Activated CD8-positive, alpha-beta memory T cell treated with anti-CD3 and anti-CD28 coated beads for 48 hours (primary cell): Measurements from ENCODE around the gene GBE1.
A peak's percentile ranks its signal among the peaks of the same experiment; 100 is the strongest.
"Not testable (repeated sequence)": the region's sequence is repeated elsewhere in the genome, so short reads cannot be mapped to it uniquely, and the experiment has no call there.

Experiments used
- DNase-seq, 3 experiments: peaks; one replicate each; pipeline ENCODE4 v3.0.0-alpha.2; 2020; ENCODE audit warnings: low read depth in 2 of 3, low spot score in 2 of 3

GBE1 gene

GRCh38 chr3:81760924-81761903 lies at the start of gene GBE1:
TSS of gene GBE1 (minus strand) at chr3:81761645. CDS start at chr3:81761517, 128 bp downstream.
- DNase-seq: peak; percentile 71 to 86 (median 79)

- DNase-seq: no peak
Measured at GRCh38 chr3:81808900-81809299, 47.5 kb upstream of the GBE1 start.

DNA sequence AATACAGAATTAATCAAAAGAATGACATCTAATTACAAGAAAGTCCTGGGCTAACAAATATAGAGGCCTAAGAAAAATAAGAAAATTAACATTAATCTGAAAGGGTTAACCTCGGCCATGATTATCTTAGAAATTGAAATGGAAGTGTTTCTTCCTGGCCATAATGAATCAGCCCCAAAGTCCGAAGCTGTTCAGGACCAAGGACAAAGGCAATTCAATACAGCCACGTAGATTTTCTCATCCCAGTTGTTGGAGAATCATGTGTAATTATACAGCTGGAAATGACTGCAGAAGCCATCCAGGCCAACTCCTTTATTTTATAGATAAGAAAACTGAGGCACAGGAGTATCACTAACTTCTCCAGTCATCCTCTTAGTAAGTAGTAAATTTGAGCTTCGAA lies 38.0 kb upstream of the GBE1 start:
- no peak for DNase-seq

- no peak for DNase-seq
Measured at GRCh38 chr3:81793410-81793809, 32.0 kb upstream of the GBE1 start.

GRCh38 chr3:81790117-81790516 lies 28.7 kb upstream of the GBE1 start:
- DNase-seq: no peak

DNA sequence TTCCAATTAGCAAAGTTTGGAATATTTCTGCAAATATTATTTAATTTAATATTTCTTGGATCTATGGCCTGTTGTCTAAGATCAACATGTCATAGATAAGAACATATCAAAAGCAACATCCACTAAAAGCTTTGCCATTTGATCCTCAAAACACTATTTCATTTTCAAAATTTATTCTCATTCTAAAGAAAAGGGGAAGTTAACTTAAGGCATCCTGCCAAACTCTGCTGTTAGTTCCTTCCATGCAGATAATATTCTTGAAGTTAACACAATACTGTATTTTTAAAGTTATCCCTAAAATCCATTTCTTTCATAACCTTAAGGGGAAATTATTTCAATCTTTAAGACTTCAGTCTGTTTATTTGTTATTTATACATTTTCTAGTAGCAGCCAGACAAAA lies 28.2 kb upstream of the GBE1 start:
- no peak for DNase-seq

GRCh38 chr3:81788610-81789009 lies 27.2 kb upstream of the GBE1 start:
- DNase-seq: no peak

GRCh38 chr3:81788044-81788443 lies 26.6 kb upstream of the GBE1 start:
- no peak for DNase-seq

- no peak for DNase-seq
Measured at GRCh38 chr3:81782585-81782984, 21.1 kb upstream of the GBE1 start.

GRCh38 chr3:81778678-81779182 lies 17.3 kb upstream of the GBE1 start:
- DNase-seq: no peak

DNA sequence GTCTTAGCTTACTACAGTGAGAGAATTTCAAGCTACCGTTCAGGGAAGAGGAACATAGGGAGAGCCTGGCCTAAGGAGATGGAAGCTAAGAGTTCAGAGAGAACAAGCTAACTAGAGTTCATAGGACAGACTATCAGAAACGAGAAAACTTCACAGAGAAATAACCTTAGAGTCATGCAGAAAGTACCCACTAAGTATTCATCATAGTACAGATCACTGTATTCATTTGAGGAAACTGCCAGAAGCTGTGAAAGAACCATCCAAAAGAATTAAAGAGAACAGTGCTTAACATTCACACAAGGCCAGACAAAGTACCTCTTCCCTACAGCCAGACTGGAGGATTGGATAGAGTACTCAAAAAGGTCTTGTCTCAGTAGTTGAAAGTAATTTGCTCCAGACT lies 15.2 kb upstream of the GBE1 start:
- DNase-seq: no peak

- DNase-seq: no peak
Measured at GRCh38 chr3:81770710-81771109, 9.3 kb upstream of the GBE1 start.

DNA sequence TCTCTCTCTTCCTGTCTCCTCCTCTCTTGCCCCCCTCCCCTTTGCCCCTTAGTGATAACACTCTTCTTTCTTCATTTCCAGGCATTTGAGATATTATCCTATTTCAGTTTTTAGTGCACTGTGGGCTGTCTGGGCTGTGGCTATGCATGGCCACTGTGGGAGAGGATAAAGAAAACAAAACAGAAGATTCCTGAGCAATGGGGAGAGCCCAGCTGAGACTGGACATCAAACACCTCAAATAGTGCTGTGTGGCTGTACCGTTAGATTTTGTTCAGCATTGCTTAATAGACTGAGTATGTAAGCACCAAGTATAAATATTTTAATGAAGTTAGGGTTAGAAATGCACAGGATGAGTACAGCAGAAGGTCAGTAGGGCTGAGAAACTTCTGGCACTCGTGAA lies 7.9 kb upstream of the GBE1 start:
- no peak for DNase-seq

GRCh38 chr3:81767250-81767859 lies 5.9 kb upstream of the GBE1 start:
- not testable (repeated sequence) for DNase-seq

DNA sequence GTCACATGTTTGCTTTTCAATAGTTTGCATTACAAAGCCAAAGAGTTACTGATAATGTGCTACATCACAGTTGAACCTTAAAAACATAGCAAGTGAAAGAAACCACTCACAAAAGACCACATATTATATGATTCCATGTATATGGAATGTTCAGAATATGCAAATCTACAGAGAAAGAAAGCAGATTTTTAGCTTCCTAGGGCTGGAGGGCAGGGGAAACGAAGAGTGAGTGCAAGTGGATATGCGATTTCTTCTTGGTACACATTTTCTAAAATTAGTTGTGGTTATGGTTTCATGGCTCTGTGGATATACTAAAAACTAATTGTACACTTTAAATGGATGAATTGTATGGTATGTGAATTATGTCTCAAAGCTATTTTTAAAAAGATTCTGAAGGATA lies 4.0 kb upstream of the GBE1 start:
- DNase-seq: no peak

GRCh38 chr3:81764665-81765064 lies 3.2 kb upstream of the GBE1 start:
- DNase-seq: no peak

- no peak for DNase-seq
Measured at GRCh38 chr3:81764002-81764401, 2.6 kb upstream of the GBE1 start.

DNA sequence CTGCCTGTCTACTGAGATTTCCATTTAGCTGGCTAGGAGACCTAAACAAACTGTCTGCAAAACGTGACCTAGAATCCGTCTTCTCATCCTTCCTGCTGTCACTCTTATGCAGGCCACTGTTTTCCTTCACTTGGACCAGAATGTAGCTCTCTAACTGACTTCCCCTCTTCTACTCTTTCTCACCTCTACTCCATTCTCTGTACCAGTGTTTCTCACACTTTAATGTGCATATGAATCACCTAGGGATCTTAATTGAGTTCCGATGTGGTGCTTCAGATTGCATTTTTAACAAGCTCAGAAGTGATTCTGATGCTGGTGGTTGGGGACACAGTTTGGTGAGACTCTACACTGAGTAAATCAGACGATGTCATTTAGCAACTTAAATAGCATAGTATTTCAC lies 1.6 kb upstream of the GBE1 start:
- no peak for DNase-seq

GRCh38 chr3:81761904-81762580 lies 597 bp upstream of the GBE1 start:
- no peak for DNase-seq

DNA sequence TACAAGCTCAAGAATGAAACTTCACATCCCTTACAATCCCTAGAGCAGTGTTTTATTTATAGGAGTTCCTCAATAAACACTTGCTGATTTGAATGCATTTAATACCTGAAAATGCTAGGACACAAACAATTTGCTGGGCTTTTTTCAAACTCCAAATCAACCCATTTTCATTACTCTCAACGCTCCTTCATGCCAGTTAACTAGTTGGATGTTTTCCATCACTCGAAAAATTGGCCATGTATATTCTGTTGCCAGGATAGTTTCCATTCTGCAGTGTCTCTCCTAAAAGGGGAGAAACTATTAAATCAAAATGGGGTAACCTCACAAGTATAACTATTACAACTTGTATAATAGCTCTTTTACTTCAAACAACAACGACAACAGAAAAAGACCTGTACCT lies 1.2 kb downstream of the GBE1 start:
- DNase-seq: no peak

DNA sequence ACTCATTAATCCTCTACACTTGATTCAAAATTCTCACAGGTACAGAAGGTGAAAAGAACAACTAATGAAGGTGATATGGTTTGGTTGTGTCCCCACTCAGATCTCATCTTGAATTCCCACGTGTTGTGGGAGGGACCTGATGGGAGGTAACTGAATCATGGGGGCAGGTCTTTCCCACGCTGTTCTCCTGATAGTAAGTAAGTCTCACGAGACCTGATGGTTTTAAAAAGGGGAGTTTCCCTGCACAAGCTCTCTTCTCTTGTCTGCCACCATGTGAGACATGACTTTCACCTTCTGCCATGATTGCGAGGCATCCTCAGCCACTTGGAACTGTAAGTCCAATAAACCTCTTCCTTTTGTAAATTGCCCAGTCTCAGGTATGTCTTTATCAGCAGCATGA lies 2.7 kb downstream of the GBE1 start:
- not testable (repeated sequence) for DNase-seq

DNA sequence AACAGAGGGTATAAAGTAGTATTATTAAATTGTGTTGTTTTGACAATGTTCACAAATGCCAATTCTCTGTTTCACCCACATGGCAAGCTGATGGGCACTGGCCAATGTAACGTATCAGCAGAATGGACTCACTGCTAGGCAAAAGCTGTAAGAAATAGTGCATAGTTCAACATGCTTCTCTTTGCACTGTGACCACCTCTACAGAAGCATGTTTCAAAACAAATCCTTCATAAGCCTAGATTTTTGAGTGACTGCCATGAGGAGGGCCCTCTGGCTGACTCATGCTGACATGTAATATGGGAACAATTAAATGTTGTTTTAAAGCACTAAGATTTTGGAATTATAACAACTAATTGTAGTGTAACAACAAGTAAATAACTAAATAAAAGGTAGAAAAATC lies 3.2 kb downstream of the GBE1 start:
- no peak for DNase-seq
